ENCODE data around the gene MCAM.

The MCAM gene

DNA sequence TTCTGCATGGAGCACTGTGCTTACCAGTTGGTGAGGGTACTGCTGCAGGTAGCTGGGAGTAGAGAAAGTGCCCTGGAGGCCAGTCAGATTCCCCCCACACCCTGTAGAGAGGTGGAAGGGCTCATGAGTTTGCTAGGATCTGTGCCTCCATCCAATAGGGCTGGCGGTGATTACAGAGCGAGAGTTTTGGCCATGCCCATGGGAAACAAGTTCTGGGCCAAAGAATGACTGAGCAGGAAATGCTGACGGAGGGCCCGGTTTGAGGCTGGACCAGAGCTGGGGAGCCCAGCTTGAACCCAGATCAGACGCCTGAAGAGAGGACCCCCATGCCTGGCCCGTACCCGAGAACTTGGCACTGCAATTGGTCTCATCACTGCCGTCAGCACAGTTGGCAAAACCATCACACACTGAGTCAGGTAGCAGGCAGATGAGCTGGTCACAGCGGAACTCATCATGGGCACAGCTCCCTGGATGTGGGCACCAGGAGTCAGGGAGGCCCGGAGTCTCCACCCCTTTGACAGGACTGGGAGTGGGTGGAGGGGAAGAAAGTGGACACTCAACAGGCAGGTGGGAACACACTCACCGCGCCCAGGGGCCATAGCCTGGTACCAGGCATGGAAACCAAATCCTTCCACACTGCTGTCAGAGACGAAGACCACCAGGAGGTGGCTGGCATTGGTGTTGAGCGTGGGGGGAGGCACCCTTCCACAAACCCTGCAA is 27.5 kb upstream of the MCAM start:
- DNase-seq (ENCODE audit: low spot score) = no peak

DNA sequence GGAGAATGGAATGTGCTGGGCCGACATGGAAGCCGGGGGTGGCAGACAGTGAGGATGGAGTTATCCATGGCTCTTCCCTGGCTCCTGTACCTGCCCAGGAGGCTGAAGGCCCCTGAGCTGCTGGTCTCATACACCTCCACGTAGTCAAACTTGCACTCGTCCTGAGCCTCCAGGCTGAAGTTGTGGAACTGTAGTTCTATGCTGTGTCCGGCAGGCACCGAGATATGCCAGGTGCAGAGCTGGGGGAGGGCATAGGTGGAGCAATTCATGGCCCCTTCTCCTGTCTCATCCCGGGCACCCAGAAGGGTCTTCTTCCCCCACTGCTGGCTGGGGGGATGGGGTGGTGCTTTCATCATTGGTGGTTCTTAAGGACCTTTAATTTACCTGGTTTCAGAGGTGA is 26.8 kb upstream of the MCAM start:
- no peak for DNase-seq (ENCODE audit: low spot score)

DNA sequence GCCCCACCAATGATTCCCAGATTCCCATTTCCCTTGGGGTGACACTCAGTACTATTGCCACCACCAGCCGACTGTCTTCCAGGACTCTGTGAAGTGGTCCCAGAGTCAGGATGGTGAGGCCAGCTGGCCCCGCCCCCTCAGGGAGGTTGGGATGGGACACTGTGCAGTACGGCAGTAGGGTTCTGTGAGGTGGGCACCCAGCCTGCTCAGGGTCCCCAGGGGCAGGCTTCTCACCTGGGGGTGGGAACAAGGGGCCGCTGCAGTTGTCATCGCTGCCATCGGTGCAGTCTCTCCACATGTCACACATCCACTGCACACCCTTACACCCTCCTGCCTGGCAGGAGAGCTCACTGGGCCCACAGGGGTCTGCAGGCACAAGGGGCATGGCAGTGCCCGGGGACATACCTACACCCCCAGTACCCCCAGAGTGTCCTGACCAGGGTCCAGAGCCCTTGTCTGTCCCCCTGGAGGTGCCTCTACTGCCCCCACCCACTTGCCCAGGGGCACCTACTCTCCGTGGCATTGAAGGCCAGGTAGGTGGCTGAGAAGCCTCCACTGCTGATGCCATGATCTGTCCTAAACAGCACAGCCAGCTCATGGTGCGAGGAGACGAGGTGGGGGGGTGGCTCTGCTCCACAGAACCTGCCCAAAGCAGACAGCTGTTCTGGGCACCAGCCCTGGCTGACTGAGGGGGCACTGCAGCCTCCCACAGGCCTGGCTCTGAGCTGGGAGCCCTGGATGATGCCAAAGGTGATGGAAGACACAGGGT is 25.6 kb upstream of the MCAM start:
- no peak for DNase-seq (ENCODE audit: low spot score)

DNA sequence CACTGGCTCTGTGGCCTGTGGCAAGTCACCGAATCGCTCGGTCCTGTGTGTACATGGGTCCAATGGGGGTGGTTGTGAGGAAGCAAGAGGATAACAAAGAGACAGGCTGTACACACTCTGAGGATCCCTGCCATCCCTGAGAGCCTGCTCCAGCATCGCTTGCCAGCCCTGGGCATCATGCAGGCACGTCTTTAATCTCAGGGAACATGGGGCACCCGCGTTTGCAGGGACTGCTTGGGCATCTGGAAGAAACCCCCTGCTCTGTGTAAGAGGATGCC is 25.0 kb upstream of the MCAM start:
- DNase-seq (ENCODE audit: low spot score) = no peak

DNA sequence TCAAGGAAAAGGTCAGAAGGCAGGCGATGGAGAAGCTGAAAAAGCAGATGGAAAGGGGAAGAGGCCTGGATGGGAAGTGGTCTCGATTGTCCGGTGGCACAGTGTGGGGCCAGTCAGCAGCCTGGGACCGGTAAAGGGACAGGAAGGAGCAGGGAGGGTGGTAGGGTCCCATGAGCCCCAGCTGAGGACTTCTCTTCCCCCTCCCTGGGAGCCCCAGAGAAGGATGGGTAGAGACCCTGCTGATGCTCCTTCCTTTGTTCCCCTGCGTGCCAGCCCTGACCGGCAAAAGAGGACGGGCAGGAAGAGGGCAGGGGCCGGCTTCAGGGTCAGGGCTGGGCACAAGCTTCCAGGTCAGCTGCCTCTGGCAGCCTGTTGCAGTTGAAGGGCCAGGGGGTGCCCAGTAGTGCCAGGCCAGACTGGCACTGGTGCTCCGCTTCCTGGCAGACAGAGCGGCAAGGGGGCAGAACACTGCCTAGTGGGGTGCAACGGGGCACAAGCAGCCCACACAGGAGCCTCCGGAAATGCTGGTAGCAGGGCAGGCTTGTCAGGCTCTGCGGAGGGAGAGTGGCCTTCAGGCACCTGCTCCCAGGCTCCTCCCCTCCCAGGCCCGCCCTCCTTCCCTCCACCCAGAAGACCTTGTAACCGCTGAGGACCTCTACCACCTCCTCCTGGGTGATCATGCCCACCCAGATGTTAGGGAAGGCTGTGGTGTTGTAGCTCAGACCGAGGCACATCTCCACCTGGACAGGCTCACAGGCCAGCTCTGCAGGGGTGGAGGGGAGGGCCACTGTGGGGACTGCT is 24.5 kb upstream of the MCAM start:
- DNase-seq (ENCODE audit: low spot score) = no peak

DNA sequence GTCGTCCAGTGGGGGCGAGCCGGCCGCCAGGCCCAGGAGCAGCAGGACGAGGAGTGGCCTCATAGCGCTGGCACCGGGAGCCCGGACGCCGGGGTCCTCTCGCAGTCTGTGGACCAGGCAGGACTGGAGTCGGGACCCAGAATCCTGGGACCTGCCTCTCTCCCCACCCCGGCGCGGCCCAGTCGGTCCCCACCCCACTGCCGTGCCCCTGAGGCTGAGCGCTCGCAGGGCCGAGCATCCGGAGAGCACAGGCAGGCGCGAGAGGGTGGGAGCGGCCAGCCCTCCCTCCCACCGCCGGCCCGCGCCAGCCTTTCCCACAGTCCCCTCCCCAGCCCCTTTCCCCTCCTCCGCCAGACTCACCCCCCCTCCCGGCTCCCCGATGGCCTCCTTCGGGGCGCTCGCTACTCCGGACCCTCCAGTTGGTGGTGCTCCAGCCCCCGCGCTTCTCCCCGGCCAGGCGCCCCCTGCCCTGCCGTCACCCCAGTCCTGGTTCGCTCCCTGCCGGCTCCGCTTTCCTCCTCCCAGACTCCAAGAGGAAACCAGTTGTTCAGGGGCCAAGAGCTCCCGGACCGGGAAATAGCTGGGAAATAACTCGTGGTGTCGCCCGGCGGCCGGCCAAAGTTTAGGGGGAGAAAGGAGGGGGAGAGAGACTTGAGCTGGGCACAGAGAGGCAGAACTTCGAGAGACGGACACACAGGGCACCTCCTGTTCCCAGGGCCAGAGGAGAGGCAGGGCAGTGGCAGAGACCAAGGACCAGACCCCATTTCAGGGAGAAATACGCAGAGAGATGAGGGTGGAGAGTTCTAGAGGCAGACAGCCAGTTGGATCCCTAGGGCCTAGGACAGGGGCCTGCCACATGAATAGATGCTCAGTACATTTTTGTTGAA is 23.6 kb upstream of the MCAM start, which contains the start of gene C1QTNF5:
Gene C1QTNF5 (minus strand): TSS at position 549 of the 887 bp plus-strand sequence. CDS start 486 bp downstream, at position 63.
- peak; percentile 86 for DNase-seq (ENCODE audit: low spot score)

DNA sequence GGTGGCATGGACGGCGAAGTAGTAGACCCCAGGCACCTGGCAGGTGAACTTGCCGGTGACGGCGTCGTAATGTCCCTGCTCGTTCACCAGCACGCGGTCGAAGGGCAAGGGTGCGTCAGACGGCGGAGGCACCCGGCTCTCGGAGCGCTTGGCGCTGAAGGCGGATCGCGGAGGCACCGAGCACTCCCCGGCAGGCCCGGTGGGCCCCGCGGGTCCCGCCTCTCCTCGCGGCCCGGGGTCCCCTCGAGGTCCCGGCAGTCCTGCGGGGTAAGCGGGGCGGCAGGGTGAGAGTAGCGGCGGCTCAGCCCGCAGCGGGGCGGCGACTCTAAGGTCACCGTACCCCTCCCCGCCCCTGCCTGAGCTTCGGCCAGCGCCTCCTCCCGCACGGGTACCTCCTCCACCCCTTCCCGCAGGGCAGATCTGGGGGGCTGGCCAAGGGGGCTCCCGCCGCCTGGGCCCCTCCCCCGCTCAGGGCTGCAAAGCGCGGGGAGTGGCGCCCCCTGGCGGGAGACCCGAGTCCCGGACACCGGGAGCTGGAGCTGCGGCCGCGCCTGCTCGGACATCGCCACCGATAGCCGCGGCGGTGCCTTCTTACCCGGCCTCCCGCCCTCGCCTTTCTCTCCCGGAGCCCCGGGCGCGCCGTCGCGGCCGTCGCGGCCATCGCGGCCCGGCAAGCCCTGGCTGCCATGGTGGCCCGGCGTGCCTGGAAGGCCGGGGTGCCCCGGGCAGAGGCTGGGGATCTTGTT is 22.8 kb upstream of the MCAM start:
- DNase-seq (ENCODE audit: low spot score) = peak; percentile 88

DNA sequence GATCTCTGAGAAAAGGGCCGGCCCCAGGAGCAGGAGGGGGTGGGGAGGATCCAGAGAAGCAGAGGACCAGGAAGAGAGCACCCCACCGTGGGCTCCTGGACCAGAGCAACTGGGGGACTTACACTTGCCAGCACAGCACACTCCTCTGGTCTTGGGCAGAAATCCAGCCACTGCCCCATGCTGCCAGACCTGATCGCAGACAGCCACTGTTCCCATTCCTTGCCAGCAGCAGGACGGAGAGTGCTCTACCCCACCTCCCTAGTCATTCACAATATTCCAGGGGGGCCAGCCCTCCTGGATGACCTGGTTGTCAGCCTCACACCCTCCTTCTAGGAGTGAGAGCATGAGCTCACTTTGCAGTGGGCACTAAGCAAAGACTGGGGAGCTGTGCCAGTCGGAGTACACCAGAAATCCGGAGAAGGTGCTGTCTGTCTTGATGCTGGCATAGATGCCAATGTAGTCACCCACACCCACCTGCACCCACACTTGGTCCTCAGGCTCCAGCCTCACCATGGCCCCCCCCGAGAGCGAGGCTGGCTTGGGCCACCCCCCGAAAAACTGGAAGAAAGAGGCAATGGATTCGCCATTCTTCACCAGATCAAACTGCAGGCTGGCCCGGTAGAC is 22.1 kb upstream of the MCAM start:
- no peak for DNase-seq (ENCODE audit: low spot score)

DNA sequence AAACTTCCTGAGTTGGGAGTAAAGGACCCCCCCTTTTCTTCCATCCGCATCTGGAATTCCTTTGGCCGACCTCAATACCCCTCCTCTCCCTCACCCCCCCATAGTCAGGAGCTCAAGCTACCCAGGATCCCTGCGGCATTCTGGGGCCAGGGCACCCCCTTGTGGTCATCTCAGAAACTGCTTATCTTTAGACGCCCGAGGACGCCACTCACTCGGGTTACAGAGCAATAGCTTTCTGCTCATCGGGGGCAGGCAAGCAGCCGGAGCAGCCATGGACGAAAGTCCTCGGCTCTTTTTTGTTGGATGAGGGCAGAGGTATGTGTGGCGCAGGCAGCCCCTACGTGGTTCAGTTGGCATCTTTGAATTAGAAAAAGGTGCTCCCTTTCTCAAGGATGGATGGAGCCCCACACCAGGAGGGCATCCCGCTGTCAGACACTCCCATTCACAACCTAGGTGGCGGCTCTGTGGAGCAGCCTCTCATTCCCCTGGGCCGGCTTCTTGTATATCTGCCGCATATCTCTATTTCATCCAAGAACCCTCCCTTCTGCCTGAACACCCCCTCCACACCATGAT is 21.5 kb upstream of the MCAM start:
- peak; percentile 93 for DNase-seq (ENCODE audit: low spot score)

DNA sequence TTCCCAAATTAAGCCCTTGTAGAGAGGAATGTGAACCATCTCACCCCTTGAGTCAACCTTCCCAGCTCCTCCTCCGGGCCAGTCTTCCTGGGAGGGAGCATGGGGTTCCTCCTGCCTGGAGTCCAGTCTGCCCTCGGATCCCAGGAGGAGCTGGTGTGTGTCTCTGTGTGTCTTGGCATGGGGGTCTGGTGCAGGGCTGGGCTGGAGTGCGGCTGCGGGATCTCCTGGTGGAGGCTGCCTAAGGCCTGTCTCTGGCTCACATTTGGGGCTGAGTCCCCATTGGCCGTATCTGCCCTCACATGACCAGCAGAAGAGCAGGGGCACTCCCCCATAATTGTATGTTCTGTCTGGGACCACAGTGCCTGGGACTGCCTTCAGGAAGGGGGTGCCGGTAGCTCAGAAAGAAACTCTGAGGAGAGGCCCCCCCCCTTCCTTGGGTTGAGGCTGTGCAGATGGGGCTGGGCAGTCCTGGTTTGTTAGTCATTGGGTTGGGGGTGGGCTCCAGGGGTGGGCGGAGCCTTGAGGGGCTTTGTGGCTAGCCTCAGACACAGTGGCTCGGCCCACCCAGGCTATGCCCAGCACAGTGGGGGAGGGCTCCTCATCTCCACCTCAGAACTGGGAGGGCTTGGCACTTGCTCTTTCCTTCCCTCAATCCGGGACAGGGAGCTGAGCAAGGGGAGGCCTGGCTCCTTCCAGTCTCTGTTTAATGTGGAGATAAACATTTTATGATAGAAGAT is 20.8 kb upstream of the MCAM start:
- peak; percentile 90 for DNase-seq (ENCODE audit: low spot score)

DNA sequence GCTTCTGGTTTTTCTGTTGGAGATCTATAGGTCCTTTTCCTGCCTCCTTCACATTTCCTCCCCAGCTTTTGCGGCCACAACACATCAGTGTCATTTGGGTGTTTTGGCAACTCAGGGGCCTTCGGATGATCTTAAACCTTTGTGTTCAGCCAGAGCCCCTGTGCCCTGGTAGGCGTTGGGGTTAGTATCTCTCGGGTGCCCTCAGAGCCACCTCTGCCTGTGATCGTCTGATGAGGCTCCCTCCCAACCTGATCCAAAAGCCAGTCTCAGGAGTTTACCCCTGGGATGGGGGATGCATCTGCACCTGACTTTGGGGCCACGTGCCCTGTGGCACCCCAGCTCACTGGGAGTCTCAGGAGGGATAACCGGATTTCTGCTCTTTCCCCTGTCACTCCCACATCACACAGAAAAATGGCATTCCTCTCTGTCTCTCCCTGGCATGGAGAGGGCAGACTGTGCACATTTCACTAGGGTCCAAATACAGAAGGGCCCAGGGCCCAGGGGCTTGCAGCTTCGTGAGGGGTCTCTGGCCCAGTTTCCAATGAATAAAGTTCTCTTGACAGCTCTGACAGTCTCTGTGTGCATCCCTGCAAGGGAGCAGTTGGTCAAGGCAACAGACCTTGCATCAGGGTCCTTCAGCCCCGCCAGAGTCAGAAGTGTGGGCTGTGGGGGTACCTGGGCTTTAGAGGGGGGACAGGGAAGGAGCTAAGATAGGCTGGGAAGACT is 20.0 kb upstream of the MCAM start:
- no peak for DNase-seq (ENCODE audit: low spot score)

DNA sequence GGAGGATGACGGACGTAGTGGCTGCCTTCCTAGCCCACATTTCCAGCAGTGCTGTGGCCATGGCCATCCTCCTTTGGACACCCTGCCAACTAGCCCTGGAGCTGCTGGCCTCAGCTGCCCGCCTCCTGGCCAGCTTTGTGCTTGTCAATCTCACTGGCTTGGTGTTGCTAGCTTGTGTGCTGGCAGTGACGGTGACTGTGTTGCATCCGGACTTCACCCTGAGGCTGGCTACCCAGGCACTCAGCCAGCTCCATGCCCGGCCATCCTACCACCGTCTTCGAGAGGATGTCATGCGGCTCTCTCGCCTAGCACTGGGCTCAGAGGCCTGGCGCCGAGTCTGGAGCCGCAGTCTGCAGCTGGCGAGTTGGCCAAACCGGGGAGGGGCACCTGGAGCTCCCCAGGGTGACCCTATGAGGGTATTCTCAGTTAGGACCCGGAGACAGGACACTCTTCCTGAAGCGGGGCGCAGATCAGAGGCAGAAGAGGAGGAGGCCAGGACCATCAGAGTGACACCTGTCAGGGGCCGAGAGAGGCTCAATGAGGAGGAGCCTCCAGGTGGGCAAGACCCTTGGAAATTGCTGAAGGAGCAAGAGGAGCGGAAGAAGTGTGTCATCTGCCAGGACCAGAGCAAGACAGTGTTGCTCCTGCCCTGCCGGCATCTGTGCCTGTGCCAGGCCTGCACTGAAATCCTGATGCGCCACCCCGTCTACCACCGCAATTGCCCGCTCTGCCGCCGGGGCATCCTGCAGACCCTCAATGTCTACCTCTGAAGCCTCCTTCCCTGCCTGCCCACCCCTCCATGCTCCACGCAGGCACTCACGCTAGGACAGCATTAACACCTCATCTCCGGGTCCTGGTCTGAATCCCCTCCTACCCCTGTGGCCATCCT is 19.0 kb upstream of the MCAM start:
- DNase-seq (ENCODE audit: low spot score) = no peak

DNA sequence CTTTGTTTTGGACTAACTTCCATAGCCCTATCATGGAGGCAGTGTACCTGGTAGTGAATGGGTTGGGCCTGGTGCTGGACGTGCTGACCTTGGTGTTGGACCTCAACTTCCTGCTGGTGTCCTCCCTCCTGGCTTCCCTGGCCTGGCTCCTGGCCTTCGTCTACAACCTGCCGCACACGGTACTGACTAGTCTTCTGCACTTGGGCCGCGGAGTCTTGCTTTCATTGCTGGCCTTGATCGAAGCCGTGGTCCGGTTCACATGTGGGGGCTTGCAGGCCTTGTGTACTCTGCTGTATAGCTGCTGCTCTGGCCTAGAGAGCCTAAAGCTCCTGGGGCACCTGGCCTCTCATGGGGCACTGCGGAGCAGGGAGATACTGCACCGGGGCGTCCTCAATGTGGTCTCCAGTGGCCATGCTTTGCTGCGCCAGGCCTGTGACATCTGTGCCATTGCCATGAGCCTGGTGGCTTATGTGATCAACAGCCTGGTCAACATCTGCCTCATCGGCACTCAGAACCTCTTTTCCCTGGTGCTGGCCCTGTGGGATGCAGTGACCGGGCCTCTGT is 18.2 kb upstream of the MCAM start:
- DNase-seq (ENCODE audit: low spot score) = no peak

DNA sequence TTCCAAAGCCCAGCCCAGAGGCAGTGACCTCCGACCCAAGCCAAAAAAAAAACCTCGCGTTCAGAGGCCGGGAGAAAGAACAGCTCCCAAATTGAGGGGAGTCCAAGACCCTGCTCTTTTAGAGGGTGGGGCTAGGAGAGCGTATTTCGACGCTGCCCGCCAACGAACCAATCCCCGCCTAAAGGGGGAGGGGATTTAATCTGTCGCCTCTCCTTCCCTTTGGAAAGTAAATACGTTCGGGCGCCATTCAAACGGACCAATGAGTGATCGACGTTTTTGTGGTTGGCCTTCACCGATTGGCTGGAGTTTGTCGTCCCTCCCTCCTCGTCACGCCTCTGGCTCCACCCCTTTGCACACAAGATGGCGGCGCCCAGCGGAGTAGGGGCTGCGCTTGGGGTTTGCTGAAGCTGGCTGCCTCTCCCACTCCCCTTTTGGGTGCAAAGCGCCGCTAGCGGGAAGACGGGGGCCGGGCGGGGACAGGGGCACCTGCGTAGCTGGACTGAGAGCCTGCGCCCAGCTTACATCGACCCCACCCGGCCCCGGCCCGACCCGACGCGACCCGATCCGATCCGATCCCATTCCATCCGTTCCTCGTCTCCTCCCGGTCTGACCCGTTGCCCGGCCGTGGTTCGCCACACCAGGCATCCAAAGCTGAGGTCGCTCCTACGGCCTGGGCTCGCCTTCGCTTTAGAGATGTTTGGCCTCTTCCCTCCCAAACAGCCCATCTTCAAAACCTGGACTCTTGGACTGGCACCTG is 17.4 kb upstream of the MCAM start, which contains the start of gene RNF26:
Gene RNF26 (plus strand): TSS at position 354 of the 757 bp plus-strand sequence. CDS start 596 bp downstream, outside the sequence.
- peak; percentile 100 for DNase-seq (ENCODE audit: low spot score)

DNA sequence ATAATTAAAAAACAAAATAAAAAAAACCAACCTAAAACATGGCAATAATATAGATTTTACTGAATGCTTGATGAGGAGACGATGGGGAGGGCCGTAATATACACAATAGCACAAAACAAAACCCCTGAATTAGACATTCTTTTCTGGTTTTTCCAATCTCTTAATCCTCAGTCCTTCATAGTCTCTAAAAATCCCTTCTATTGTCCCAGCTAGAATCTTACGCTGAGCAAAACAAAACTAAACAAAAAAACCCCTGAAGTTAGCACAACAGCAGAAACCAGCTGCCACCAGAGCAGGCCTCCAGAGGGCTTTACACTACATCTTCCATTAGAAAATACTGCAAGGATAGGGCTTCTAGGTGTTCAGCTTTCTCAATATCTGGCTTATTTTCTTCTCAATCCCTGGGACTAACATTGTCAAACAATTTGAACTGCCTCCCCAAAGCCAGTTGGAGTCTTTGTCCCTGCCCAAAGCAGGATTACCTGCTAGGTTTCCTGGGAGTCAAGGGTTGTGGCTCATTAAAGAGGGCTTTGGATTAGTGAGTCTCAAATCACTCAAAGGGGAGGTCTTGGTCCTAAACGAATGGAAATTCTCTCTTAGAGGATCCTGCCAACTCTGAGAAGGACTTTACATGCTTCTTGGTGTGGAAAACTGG is 15.3 kb upstream of the MCAM start:
- DNase-seq (ENCODE audit: low spot score) = no peak

DNA sequence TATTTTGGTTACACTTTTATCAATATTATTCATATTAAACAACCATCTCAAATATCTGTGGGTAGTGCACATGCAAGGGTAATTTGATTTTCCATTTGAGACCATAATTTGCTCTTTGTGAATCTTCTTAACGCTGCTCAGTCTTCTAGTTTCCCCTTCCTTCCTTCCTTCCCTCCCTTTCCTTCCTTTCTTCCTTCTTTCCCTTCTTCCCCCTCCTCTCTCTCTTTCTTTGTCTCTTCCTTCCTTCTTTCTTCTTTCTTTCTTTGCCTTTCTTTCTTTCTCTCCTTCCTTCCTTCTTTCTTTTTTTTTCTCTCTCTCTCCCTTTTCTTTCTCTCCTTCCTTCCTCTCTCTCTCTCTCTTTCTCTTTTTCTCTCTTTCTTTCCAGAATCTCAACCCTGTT is 13.3 kb upstream of the MCAM start:
- DNase-seq (ENCODE audit: low spot score) = no peak
